ENCODE measurements around the gene PREX1.

GRCh38 chr20:48776306-48776705, 51.5 kb downstream of the PREX1 start:
- TF ChIP-seq POLR2AphosphoS5 (IDR thresholded peaks at IDR 0.05) (no peak), POLR2A (IDR thresholded peaks at IDR 0.05) (no peak)
